ENCODE measurements around the gene DIPK1C. TPM values are rescaled to one million over a fixed set of nuclear protein-coding genes. Genes with fewer than 3 reads are reported as not detected.

Gene DIPK1C
- total RNA-seq, 1 experiment from 2014 or later, result not detected

- Histone ChIP-seq H3K4me1 (replicated peaks; ENCODE audit: insufficient read depth) (no peaks in the 10 kb centered on the region), H3K9me2 (ENCODE audit: insufficient read depth) (no peaks in the 10 kb centered on the region), H3K27me3 (ENCODE audit: insufficient read depth, low read depth) (peaks cover 75% of the 10 kb centered on the region), H2AFZ (no peak overlapping the region), H3K9me3 (ENCODE audit: insufficient read depth, low read depth) (no peaks in the 10 kb centered on the region), H4K20me1 (ENCODE audit: insufficient read depth) (no peaks in the 10 kb centered on the region), H3K27ac (no peak overlapping the region), H3K79me2 (ENCODE audit: low read depth) (no peaks in the 10 kb centered on the region), H3K36me3 (ENCODE audit: low read depth) (no peaks in the 10 kb centered on the region), H3F3A (ENCODE audit: insufficient read depth, low read depth) (no peaks in the 10 kb centered on the region), H3K4me2 (no peak overlapping the region), H3K4me3 (no peak overlapping the region)
- DNase-seq, result no peak
- no TSS peak for BruUV-seq (replicated peaks)
- intact Hi-C loops (cut with micrococcal nuclease; ENCODE audit: unreplicated experiment), result no loop called here
- POLR2A ChIA-PET (ENCODE audit: unreplicated experiment), result no interaction called here
- CTCF ChIA-PET, result no interaction called here
- TF ChIP-seq, protein P1, sequence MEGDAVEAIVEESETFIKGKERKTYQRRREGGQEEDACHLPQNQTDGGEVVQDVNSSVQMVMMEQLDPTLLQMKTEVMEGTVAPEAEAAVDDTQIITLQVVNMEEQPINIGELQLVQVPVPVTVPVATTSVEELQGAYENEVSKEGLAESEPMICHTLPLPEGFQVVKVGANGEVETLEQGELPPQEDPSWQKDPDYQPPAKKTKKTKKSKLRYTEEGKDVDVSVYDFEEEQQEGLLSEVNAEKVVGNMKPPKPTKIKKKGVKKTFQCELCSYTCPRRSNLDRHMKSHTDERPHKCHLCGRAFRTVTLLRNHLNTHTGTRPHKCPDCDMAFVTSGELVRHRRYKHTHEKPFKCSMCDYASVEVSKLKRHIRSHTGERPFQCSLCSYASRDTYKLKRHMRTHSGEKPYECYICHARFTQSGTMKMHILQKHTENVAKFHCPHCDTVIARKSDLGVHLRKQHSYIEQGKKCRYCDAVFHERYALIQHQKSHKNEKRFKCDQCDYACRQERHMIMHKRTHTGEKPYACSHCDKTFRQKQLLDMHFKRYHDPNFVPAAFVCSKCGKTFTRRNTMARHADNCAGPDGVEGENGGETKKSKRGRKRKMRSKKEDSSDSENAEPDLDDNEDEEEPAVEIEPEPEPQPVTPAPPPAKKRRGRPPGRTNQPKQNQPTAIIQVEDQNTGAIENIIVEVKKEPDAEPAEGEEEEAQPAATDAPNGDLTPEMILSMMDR (conservative IDR thresholded peaks at IDR 0.05), result no peak; the same call in 1 of the 2 replicates
- no peak for TF ChIP-seq EZH2 (IDR thresholded peaks at IDR 0.05; ENCODE audit: low read depth)
These were observed 2.8 kb upstream of the DIPK1C start for GRCh38 chr18:74459889-74460288.

- no peak overlapping the region for H3K4me3 ChIP-seq
- no TSS peak for BruUV-seq (replicated peaks)
- no peaks in the 10 kb centered on the region for H3K36me3 ChIP-seq (ENCODE audit: low read depth)
- H3K27me3 ChIP-seq (ENCODE audit: insufficient read depth, low read depth), result peaks cover 77% of the 10 kb centered on the region
- no peak for DNase-seq
- H3K9me3 ChIP-seq (ENCODE audit: insufficient read depth, low read depth), result no peaks in the 10 kb centered on the region
- H3K4me1 ChIP-seq (replicated peaks; ENCODE audit: insufficient read depth), result no peaks in the 10 kb centered on the region
- no peaks in the 10 kb centered on the region for H3F3A ChIP-seq (ENCODE audit: insufficient read depth, low read depth)
- no peaks in the 10 kb centered on the region for H4K20me1 ChIP-seq (ENCODE audit: insufficient read depth)
- CTCF ChIA-PET, result no interaction called here
- intact Hi-C loops (cut with micrococcal nuclease; ENCODE audit: unreplicated experiment), result no loop called here
- TF ChIP-seq, protein P1 (conservative IDR thresholded peaks at IDR 0.05), result no peak
- TF ChIP-seq EZH2 (IDR thresholded peaks at IDR 0.05; ENCODE audit: low read depth), result no peak
- no peak overlapping the region for H3K27ac ChIP-seq
- POLR2A ChIA-PET (ENCODE audit: unreplicated experiment), result no interaction called here
- no peaks in the 10 kb centered on the region for H3K79me2 ChIP-seq (ENCODE audit: low read depth)
- H3K4me2 ChIP-seq, result no peak overlapping the region
- H2AFZ ChIP-seq, result no peak overlapping the region
- no peaks in the 10 kb centered on the region for H3K9me2 ChIP-seq (ENCODE audit: insufficient read depth)
These were observed 765 bp upstream of the DIPK1C start for GRCh38 chr18:74457725-74458421.

- Histone ChIP-seq H4K20me1 (ENCODE audit: insufficient read depth) (no peaks in the 10 kb centered on the region; the same call in 1 of the 2 replicates), H3K36me3 (ENCODE audit: low read depth) (no peaks in the 10 kb centered on the region), H2AFZ (no peak overlapping the region), H3K9me3 (ENCODE audit: insufficient read depth, low read depth) (no peaks in the 10 kb centered on the region), H3K9me2 (ENCODE audit: insufficient read depth) (no peaks in the 10 kb centered on the region), H3K27ac (no peak overlapping the region), H3K4me3 (no peak overlapping the region), H3K4me1 (replicated peaks; ENCODE audit: insufficient read depth) (no peaks in the 10 kb centered on the region), H3K79me2 (ENCODE audit: low read depth) (no peaks in the 10 kb centered on the region), H3K4me2 (no peak overlapping the region), H3F3A (ENCODE audit: insufficient read depth, low read depth) (no peaks in the 10 kb centered on the region), H3K27me3 (ENCODE audit: insufficient read depth, low read depth) (peaks cover 77% of the 10 kb centered on the region)
- POLR2A ChIA-PET (ENCODE audit: unreplicated experiment), result no interaction called here
- no peak for DNase-seq
- CTCF ChIA-PET, result no interaction called here
- no TSS peak for BruUV-seq (replicated peaks)
- TF ChIP-seq, protein P1 (conservative IDR thresholded peaks at IDR 0.05), result no peak
- TF ChIP-seq EZH2 (IDR thresholded peaks at IDR 0.05; ENCODE audit: low read depth), result no peak
- intact Hi-C loops (cut with micrococcal nuclease; ENCODE audit: unreplicated experiment), result no loop called here
These were observed 612 bp downstream of the DIPK1C start for GRCh38 chr18:74456349-74457042.
